Retinal pigment epithelial cell (primary cell): ENCODE data around the gene MAFG.

ENCODE experiments used
- DNase-seq: peaks from one replicate; pipeline ENCODE4 v3.0.0-alpha.2; 2010; ENCODE audit warnings: low read depth
- H3K4me3 ChIP-seq: 2 replicates; pipeline ENCODE4 v1.5.1; 2011; ENCODE audit warnings: mild to moderate bottlenecking, low read length, control low read depth, moderate library complexity
- TF ChIP-seq, protein P1 (sequence below): conservative IDR thresholded peaks from 2 replicates; pipeline ENCODE4 v1.5.1; 2011; ENCODE audit warnings: low read depth, low read length, control low read depth, inconsistent platforms

MAFG gene

DNA sequence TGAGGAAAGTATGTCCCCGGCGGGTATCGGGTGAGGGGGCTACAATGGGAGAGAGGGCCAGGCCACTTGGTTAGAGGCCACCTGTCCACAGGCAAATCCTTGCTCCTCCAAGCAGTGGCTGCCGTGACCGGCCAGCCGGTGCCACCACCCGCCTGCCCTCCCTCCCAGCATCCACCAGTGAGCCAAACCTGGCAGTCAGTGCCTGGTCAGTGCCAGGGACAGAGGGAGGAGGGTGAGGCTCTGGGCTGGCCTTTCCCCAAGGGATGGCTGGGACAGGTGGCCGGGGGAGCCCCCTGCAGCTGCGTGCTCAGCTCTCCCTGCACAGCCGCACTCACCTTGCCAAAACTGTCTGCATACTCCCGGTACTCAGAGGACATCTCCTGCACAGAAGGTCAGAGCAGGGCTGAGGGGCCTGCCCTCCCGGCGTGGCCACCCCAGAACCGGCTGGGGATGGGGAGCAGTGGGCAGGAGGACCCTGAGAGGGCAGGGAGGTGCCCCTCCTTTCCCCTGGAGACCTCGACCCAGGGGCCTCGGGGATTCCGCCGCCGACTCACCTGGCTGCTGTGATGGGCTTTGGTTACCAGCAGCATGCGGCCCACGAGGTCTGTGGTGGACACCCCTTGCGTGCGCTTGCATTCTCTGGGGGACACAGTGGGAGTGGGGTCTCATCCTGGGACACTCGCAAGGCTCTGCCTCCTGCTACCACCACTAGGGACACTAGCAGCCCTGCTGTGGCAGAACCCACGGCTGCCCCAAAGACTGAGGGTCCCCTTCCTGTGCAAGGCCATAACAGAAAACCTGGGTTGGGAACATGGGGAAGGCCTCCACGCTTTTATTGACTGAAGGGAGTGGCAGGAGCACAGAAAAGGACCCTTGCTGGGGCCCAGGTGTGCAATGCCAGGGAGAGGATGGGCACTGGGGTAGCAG is 20.1 kb downstream of the MAFG start:
- TF ChIP-seq, protein P1, sequence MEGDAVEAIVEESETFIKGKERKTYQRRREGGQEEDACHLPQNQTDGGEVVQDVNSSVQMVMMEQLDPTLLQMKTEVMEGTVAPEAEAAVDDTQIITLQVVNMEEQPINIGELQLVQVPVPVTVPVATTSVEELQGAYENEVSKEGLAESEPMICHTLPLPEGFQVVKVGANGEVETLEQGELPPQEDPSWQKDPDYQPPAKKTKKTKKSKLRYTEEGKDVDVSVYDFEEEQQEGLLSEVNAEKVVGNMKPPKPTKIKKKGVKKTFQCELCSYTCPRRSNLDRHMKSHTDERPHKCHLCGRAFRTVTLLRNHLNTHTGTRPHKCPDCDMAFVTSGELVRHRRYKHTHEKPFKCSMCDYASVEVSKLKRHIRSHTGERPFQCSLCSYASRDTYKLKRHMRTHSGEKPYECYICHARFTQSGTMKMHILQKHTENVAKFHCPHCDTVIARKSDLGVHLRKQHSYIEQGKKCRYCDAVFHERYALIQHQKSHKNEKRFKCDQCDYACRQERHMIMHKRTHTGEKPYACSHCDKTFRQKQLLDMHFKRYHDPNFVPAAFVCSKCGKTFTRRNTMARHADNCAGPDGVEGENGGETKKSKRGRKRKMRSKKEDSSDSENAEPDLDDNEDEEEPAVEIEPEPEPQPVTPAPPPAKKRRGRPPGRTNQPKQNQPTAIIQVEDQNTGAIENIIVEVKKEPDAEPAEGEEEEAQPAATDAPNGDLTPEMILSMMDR = no peak
- no peak for DNase-seq
- no peak overlapping the region for H3K4me3 ChIP-seq

DNA sequence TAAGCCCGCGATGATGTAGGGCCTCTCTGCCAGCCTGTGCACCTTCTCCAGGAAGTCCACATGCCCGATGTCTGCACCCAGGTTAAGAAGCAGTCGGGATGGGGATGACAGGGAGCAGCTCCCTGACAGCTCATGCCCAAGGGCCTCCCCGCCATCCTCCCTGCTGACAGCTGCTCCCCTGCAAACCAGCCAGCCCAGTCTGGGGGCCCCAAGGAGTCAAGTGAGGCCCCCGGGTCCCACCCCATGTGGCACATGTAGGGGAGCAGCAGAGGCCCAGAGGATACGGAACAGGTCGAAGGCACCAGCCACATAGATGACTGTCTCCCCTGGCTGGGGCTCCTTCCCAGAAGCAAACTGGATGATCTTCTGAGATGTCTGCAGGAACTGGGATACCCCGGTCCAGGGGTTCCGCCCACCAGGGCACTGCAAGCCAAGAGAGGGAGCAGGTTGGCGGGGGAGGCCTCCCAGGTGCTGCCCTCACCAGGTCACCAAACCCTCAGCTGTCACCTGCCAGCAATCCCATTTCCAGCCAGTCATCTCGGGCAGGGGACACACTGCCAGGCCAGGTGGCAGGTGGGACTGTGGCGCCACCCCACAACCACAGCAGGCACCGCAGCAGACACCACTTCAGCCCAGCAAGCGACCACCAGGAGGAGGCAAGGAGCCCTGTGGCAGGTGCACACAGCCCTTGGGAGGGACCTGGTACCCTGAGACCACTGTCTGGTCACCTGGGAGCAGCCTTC is 20.9 kb downstream of the MAFG start:
- TF ChIP-seq, protein P1 = peak; percentile 33
- DNase-seq = no peak
- H3K4me3 ChIP-seq = no peak overlapping the region

DNA sequence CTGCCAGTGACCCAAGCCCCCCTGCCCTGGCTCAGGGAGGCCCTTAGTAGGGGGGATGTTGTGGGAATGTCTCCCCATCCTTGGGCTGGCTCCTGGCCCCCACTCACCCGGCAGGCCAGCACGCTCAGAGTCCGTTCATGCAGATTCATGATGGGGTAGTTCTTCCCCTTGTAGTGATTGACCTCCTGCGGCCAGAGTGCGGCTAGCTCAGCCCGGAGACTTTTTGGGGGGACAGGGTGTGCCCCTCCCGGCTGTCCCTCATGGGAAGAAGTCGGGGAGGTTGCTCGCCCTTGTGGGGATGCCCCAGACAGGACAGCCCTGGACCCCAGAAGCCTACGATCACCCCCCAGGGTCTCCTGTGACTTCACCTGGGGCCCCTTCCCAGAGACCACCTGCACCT is 21.5 kb downstream of the MAFG start:
- no peak overlapping the region for H3K4me3 ChIP-seq
- DNase-seq = no peak
- TF ChIP-seq, protein P1 = no peak

DNA sequence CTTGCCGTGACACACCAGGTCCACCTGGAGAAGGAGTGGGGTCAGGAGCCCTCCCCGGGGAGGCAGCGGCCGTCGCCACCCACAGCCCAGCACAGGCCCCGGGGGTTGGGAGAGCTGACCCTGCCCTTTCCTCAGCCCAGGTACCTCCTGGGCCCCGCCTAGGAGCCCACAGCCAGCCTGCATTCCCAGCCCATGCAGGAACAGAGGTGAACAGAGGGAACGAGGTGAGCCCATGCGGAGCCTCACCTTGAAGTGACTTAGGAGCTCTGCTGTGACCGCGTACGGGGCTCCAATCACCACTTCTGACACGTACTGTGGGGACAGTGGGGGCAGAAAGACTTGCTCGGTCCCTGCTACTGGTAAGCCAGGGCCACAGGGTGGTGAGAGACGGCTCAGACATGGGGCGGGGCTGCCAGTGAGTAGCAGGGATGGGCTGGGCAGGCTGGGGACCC is 22.1 kb downstream of the MAFG start:
- H3K4me3 ChIP-seq = no peak overlapping the region
- TF ChIP-seq, protein P1 = no peak
- no peak for DNase-seq

DNA sequence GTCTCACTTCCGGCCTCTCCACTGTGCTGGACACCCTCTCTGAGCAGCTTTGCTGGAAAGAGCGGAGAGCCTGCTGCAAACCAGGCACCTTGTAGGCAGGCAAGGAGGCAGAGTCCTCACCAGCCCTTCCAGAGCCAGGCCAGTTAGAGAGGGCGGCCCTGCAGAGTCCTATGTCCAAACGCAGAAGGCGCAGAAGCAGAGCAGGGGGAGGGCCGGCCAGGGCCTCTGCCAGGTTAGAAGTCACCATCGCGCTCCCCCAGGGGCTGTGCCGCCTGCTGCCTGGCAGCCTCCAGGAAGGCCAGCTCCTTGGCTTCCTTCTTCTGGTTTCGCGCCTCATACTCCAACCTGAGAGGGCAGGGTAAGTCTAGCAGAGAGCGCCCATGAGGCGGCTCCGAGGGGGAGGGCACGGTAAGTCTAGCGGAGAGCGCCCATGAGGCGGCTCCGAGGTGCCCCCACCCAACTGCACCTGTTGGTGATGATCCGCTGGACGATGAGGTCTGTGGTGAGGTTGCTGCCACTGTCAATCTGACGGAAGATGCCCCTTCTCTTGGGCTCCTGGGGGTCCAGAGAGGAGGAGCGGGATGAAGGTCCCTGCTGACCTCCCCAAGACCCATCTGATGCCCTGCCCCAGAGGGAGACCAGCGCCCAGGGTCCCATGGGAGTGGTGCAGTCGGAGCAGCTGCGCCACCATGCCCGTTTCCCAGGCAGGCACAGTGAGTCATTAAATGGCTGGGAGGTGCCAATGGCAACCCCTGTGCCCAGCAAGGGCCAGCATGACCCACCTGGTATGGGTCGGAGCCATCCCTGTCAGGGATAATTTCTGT is 22.7 kb downstream of the MAFG start:
- no peak overlapping the region for H3K4me3 ChIP-seq
- TF ChIP-seq, protein P1 = no peak
- DNase-seq = no peak

DNA sequence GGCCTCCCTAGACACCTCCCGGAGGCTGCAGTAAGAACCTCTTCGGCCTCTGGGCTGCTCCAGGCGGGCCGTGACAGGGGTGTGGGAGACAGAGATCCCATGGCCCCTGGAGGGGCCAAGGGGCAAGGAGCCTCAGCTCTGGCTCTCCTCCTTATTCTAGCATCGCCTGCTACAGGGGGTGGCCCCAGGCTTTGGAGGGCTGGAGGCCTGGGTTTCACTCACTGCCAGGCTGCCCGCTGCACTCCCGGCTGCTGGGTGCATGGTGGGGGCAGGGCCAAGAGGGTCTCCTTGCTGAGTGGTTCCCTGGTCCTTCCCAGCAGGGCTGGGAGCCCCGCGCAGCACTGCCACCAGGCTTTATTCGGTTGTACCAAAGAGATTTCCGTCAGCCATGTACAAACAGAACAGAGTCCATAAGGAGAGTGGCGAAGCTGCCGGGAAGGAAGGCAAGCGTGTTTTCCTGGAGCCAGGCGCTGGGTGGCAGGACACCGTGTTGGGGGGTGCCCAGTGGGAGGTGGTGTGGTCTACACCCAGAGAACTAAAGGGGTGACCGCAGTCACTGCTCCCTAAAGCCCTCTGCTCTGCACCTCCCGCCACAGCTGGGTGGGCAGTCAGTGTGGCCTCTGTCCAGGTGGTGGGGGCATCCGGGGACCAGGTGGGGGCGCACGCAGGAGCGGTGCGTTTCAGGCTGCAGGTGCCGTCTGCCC is 23.5 kb downstream of the MAFG start:
- no peak for DNase-seq
- no peak overlapping the region for H3K4me3 ChIP-seq
- TF ChIP-seq, protein P1 = no peak
